ENCODE data around the gene PYM1. TPM values are rescaled to one million over a fixed set of nuclear protein-coding genes. Genes with fewer than 3 reads are reported as not detected.
A peak's percentile ranks its signal among the peaks of the same experiment; 100 is the strongest.

The PYM1 gene
- total and polyA plus RNA-seq, 2 of the 4 experiments (the other 2 are of a cell fraction), result 26.5 to 27.8 TPM

GRCh38 chr12:55922126-55922525, 5.6 kb downstream of the PYM1 start:
- Histone ChIP-seq H2AK5ac (ENCODE audit: low read depth, low read length) (0 out of 2 replicates have a peak overlapping the region, but pooled peaks have one; percentile 20), H3K23ac (ENCODE audit: low read depth, low read length) (no peak overlapping the region), H2BK120ac (ENCODE audit: low read depth, low read length) (no peak overlapping the region), H2AFZ (replicated peaks; ENCODE audit: low read length, poor library complexity) (no peak overlapping the region), H3K27ac (ENCODE audit: insufficient read depth, low read length) (no peak overlapping the region), H3K9me1 (ENCODE audit: insufficient read depth, low read length) (peaks cover 14% of the 10 kb centered on the region; the same call in 1 of the 2 replicates), H3K4me1 (ENCODE audit: control insufficient read depth, insufficient read depth, low read length) (no peaks in the 10 kb centered on the region), H3K79me1 (ENCODE audit: low read depth in 1 of 2, low read length in 2 of 2) (peaks cover 38 to 66% of the 10 kb centered on the region in 2 experiments), H2BK15ac (ENCODE audit: low read depth, low read length) (no peak overlapping the region), H3K14ac (replicated peaks; ENCODE audit: low read depth, low read length) (no peak overlapping the region), H2AK9ac (replicated peaks; ENCODE audit: low read depth, low read length, poor library complexity) (no peak overlapping the region), H3K4ac (ENCODE audit: low read depth, low read length) (no peak overlapping the region), H4K91ac (ENCODE audit: insufficient read depth, low read depth, low read length) (no peak overlapping the region), H4K8ac (ENCODE audit: low read depth in 2 of 2, low read length in 2 of 2) (no peak overlapping the region), H3K18ac (ENCODE audit: low read depth, low read length) (no peak overlapping the region), H3K9me3 (ENCODE audit: control insufficient read depth, insufficient read depth, low read length) (no peaks in the 10 kb centered on the region), H3K4me3 (ENCODE audit: insufficient read depth, low read depth, low read length) (no peak overlapping the region), H2BK20ac (ENCODE audit: low read depth, low read length) (no peak overlapping the region), H3K36me3 (ENCODE audit: control insufficient read depth, insufficient read depth, low read length) (peaks cover 4% of the 10 kb centered on the region), H2BK5ac (ENCODE audit: low read depth, low read length, poor library complexity, severe bottlenecking) (no peak overlapping the region), H3K56ac (ENCODE audit: extremely low read depth, insufficient read depth, low read length) (no peak overlapping the region), H3K4me2 (ENCODE audit: low read depth, low read length) (no peak overlapping the region), H4K5ac (ENCODE audit: low read depth, low read length) (no peak overlapping the region), H3K9ac (ENCODE audit: low read depth, low read length) (no peak overlapping the region), H3K27me3 (ENCODE audit: control insufficient read depth, insufficient read depth, low read length) (no peaks in the 10 kb centered on the region), H4K20me1 (ENCODE audit: insufficient read depth, low read length) (peaks cover under 1% of the 10 kb centered on the region; the same call in 1 of the 2 replicates)
- POLR2A ChIA-PET (ENCODE audit: unreplicated experiment), result no interaction called here
- TF ChIP-seq RCOR1 (IDR thresholded peaks at IDR 0.05; ENCODE audit: insufficient replicate concordance, low read length), result no peak
- CTCF ChIA-PET, result interaction anchor here (0.7 kb wide), 1 partner anchor 183 kb away, joined by 3 read pairs; no protein-coding TSS in a partner anchor
- no TSS peak for BruUV-seq (replicated peaks)
- no CpG with 5 or more reads among the region's 3 CpGs for WGBS, 2 experiments (ENCODE audit: extremely low coverage in 2 of 2, insufficient read length in 1 of 2)
- in situ Hi-C loops (cut with MboI; ENCODE audit: low sequenced_read_pairs), result loop anchor here (10.0 kb wide), 1 partner anchor 97 kb away; the partner anchor contains the start of gene DNAJC14
- DNase-seq (no peak), ATAC-seq (ENCODE audit: low read depth) (no peak)
- intact Hi-C loops (cut with micrococcal nuclease), result no loop called here
- dilution Hi-C loops (cut with HindIII; ENCODE audit: low sequenced_read_pairs, unreplicated experiment), result no loop called here

All from IMR-90 (cell line).